ENCODE measurements around the gene TOP3A.
A peak's percentile ranks its signal among the peaks of the same experiment; 100 is the strongest.

The TOP3A gene

DNA sequence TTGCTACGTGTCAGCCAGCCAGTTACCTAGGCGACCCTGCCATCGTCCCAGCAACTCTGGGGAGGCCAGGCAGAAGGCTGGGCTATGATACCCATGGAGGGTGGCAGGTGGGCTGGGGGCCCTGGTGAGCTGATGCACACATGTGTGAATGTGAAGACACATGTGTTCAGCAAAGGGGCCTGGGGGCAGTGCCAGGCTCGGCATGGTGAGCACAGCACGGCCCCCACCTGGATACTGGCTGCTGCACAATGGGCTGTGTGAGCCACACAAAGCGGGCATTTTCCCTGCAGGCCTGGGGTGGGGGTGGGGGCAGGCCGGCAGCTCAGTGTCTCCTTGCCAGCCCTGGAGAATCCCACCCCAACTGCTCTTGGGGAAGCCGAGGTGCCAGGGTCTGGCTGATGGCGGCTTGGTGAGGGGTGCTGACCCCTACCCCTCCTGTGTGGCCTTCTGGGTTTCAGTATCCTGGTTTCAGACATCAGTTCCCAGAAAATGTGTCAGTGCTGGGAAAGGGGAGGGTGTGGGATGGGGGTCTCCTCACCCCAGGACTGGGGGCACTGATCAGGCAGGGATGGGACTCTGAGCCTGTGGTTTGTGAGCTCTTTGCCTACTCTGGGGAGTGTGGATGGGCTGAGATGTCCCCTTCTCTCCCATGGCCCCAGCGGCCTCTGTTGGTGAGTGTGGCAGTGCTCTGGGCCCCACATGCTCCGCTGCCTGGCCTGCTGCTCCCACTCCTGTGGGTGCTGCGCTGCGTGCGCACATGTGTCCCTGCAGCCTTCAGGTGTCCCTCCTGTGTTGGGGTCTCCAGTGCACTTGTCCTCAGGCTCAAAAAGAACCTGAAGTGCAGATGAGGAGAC, 84.3 kb downstream of the TOP3A start:
- DNase-seq: no peak

DNA sequence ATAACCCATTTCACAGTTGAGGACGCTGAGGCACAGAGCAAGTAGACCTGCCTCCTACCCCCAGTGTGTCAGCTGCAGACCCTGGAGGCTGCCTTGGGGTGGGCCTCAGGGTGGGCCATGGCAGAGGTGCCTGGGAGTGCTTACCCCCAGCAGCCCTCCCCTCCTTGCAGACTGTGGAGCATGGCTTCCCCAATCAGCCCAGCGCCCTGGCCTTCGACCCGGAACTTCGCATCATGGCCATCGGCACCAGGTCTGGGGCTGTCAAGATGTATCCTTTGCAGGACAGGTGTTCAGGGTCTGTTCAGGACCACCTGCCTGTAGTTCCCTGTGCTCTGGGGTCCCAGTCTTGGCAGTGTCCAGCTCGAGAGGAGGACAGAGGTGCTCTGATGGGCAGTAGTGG, 85.0 kb downstream of the TOP3A start:
- DNase-seq: no peak

DNA sequence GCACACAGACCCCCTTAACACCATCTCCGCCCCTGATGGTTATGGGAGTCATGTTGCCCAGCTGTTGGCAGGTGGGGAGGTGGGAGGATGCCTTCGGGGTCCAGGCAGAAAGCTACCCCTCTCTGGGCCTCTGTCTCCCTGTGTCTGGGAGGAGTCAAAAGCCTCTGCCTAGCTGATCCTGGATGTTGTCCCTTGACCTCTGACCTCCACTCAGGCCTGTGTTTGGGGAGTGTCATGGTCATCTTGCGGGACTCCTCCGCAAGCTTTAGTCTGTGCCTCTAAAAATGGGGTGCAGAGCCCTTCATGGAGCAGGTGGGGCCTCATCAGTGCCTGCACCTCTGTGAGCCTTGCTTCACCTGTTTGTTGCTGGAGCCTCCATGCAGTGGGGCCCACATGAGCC, 85.5 kb downstream of the TOP3A start:
- DNase-seq: no peak

DNA sequence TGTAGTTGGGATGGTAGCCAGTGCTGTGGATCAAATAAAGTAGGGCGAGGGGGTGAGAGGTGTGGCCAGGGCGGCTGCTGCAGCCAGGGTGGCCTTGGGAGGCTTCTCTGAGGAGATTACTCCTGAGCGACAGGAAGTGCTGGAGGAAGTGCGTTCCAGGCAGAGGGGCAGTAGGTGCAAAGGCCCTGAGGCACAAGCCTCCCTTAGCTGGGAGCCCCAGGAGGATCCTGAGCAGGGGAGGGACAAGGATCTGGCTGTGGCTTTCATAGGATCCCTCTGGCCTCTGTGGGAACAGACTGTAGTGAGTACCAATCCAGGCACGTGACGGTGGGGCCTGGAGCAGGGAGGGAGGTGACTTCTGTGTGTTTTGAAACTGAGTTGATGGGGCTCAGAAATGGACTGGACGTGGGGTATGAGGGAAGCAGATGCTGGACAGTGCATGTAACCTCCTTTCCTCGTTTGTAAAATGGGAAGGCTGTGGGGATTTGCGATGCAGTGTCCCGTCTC, 86.6 kb downstream of the TOP3A start:
- no peak for DNase-seq

- DNase-seq: no peak
Observed at GRCh38 chr17:18227635-18228034, 87.2 kb downstream of the TOP3A start.

DNA sequence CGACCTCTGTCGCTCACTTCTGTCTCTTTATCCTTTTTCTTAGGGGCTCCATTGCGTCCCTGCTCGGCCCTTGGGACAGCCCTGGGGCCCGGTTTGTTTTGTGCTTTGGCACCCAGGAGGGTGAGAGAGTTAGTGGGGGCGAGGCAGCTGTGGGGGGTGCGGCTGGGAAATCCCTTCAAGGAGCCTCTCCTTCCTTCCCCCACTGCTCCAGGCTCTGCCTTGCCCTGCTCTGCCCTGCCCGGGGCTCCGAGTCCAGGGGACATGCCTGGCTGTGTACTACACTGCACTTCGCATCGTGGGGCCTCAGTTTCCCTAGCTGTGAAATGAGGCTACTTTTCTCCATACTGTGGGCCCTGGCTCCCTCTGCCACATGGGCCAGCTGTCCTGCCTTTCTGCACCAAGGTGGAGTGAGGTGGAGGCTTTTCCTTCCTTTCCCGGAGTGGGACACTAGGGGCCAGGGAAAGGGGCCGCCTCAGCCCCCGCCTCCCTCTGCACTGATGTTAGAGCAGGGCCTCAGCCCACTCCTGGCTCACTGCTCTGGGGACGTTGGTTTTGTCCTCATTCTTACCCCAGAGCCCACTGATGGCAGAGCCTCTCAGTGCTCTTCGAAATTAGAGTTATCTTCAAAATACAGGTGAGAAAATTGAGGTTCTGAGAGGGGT, 88.4 kb downstream of the TOP3A start:
- DNase-seq: peak; percentile 22

DNA sequence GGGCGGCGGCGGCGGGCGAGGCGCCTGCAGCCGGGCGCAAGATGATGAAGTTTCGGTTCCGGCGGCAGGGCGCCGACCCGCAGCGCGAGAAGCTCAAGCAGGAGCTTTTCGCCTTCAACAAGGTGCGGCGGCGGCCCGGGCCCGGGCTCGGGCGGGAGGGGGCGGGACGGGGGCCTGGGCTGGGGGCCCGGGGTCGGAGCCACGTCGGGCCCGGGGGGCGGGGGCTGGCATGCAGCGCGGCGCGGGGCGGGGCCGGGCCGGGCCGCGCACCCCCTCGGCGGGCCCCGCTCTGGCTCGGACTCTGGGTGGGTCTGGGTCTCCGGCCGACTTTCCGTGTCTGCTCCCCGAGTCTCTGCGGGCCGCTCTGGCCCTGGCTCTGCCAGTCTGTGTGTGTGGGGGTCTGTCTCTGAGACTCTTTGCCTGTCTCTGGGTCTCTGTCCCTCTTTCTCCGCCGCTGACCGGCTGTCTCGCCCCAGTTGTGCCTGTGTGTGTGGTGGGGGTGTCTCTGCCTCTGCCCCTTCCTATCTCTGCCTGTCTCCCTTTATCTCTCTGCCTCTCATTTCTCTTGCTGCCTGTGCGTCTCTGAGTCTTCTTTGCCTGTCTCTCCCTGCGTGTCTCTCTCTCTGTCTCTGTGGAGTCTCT, 89.0 kb downstream of the TOP3A start:
- no peak for DNase-seq

GRCh38 chr17:18225121-18225641, 89.6 kb downstream of the TOP3A start, which contains the start of gene LLGL1:
Gene LLGL1, plus strand, starts transcription at chr17:18225635. Its CDS starts 48 bp downstream, at chr17:18225683.
- peak; percentile 97 for DNase-seq

GRCh38 chr17:18224387-18225120, 90.2 kb downstream of the TOP3A start:
- DNase-seq: no peak

GRCh38 chr17:18224053-18224386, 90.8 kb downstream of the TOP3A start:
- DNase-seq: no peak
